ENCODE measurements around the gene WRAP53. TPM values are rescaled to one million over a fixed set of nuclear protein-coding genes. Genes with fewer than 3 reads are reported as not detected.

The WRAP53 gene
- total RNA-seq, 2 experiments from 2014 or later: 27.1 to 29.3 TPM

DNA sequence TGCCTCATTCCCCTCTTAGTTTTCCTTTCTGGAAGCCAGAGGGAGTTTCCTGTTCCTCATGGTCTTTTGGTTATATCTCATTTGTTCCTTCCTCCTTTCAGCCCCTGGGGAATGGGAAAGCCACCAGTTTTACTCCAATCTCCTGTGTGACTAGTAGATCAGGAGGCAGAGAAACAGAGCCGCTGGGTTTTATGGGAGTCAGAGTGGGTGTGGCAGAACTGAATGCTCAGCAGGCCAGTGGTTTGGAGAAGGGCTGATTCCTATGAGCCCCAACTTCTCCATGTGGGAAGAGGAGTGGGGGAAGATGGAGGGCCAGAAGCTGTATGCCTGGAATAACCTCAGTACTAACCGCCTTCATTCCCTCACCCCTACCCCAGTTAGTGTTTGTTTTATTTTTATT is 33.3 kb downstream of the WRAP53 start:
- H3K4me1 Mint-ChIP-seq (ENCODE audit: low read depth): peaks cover 27% of the 10 kb centered on the region
- H3K27ac Mint-ChIP-seq: no peak overlapping the region
- ChIA-PET CTCF (interaction anchor here (0.5 kb wide), 1 partner anchor 310 kb away, joined by 4 read pairs; no protein-coding TSS in a partner anchor), POLR2A (interaction anchor here (0.8 kb wide), 1 partner anchor 14 kb away, joined by 3 read pairs; no protein-coding TSS in a partner anchor)
- peaks cover 42% of the 10 kb centered on the region for H3K27me3 Mint-ChIP-seq (ENCODE audit: low read depth)
- DNase-seq: no peak
- no peaks in the 10 kb centered on the region for H3K36me3 Mint-ChIP-seq (ENCODE audit: low read depth)
- H3K9me3 Mint-ChIP-seq (ENCODE audit: insufficient read depth): no peaks in the 10 kb centered on the region
- H3K4me3 Mint-ChIP-seq: no peak overlapping the region
- no peak for ATAC-seq

DNA sequence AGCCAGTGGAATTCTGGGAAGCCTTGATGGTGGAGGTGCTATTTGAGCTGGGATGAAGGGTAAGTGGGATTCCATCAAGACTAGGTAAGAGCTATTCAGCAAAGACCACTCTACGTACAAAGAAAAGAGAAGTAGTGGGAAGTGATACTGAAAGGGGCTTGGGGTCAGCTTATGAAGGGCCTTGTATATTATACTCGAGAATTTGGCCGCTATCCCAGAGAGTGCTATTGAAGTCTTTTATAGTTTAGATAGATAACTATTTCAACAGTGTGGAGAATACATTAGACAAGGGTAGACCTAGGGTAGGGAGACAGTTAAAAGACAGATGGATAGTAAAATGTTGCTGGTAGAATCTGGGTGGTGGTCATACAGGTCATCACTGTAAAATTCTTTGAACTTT is 39.6 kb downstream of the WRAP53 start:
- Mint-ChIP-seq H3K9me3 (ENCODE audit: insufficient read depth) (no peaks in the 10 kb centered on the region), H3K27ac (no peak overlapping the region), H3K4me3 (no peak overlapping the region), H3K36me3 (ENCODE audit: low read depth) (no peaks in the 10 kb centered on the region), H3K27me3 (ENCODE audit: low read depth) (peaks cover 22% of the 10 kb centered on the region), H3K4me1 (ENCODE audit: low read depth) (no peaks in the 10 kb centered on the region)
- ATAC-seq (no peak), DNase-seq (no peak)
- ChIA-PET CTCF (no interaction called here), POLR2A (no interaction called here)

DNA sequence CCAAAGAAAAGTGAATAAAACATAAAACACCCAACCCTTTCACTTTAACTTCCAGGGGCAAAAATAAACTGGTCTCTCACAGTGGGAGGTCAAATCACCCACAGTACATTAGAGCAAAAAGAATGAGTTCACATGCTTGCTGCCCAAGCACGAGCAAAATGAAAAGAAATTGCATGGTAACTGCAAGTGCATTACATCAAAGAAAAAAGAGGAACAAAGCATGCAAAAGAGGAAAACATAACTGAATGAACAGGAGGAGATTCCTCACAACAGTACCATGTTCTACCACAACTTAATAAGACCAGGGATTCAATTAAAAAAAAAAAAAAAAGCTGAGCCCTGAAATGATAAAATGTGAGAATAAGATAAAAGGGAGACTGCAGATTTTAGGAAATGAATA is 41.5 kb downstream of the WRAP53 start:
- Mint-ChIP-seq H3K27ac (no peak overlapping the region), H3K9me3 (ENCODE audit: insufficient read depth) (no peaks in the 10 kb centered on the region), H3K4me3 (no peak overlapping the region), H3K36me3 (ENCODE audit: low read depth) (no peaks in the 10 kb centered on the region), H3K27me3 (ENCODE audit: low read depth) (peaks cover 26% of the 10 kb centered on the region), H3K4me1 (ENCODE audit: low read depth) (no peaks in the 10 kb centered on the region)
- ATAC-seq (no peak), DNase-seq (no peak)
- CTCF ChIA-PET: interaction anchor here (0.8 to 1.9 kb wide), 2 partner anchors 13 to 272 kb away, joined by 3 to 13 read pairs; no protein-coding TSS in a partner anchor
- POLR2A ChIA-PET: no interaction called here

DNA sequence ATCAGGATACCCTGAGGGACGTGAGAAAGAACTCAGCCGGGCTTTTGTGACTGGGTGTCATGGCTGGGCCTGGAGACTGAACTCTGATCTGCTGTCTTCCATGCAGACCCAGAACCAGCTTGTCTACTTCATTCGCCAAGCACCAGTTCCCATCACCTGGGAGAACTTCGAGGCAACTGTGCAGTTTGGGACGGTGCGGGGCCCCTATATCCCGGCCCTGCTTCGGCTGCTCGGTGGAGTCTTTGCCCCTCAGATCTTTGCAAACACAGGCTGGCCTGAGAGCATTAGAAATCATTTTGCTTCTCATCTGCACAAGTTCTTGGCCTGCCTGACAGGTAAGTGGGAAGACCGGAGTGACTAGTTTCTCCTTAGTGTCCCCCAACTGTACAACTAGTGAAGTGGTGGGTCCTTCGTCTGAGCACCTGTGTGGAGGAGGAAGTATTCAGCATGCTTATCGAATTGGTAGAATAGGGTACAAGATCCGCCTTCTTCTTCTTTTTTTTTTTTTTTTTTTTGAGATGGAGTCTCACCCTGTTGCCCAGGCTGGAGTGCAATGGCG is 44.8 kb downstream of the WRAP53 start:
- no peaks in the 10 kb centered on the region for H3K36me3 Mint-ChIP-seq (ENCODE audit: low read depth)
- ATAC-seq (no peak), DNase-seq (no peak)
- H3K4me1 Mint-ChIP-seq (ENCODE audit: low read depth): no peaks in the 10 kb centered on the region
- ChIA-PET CTCF (no interaction called here), POLR2A (no interaction called here)
- no peaks in the 10 kb centered on the region for H3K9me3 Mint-ChIP-seq (ENCODE audit: insufficient read depth)
- H3K4me3 Mint-ChIP-seq: no peak overlapping the region
- H3K27ac Mint-ChIP-seq: no peak overlapping the region
- H3K27me3 Mint-ChIP-seq (ENCODE audit: low read depth): peaks cover 29% of the 10 kb centered on the region

DNA sequence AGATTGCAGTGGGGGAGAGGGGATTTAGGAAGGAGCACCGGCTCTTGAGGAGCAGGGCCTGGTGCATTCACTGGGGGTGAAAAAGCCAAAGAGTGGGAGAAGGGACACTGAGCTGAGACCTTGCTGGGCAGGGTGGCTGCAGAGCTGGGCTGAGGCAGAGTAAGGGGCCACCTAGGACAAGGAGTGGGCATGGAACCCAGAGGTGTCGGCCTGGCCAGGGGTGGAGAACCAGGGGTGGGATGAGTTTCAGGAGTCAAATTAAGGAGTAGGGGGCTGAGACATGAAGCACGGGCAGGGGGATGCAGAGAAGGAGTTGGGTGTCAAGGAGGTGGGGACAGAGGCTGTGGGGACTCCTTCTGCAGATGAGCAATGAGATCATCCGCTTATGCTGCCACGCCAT is 49.3 kb downstream of the WRAP53 start:
- Mint-ChIP-seq H3K36me3 (ENCODE audit: low read depth) (no peaks in the 10 kb centered on the region), H3K4me3 (no peak overlapping the region), H3K9me3 (ENCODE audit: insufficient read depth) (no peaks in the 10 kb centered on the region), H3K27ac (no peak overlapping the region), H3K27me3 (ENCODE audit: low read depth) (peaks cover 21% of the 10 kb centered on the region), H3K4me1 (ENCODE audit: low read depth) (no peaks in the 10 kb centered on the region)
- DNase-seq (no peak), ATAC-seq (no peak)
- POLR2A ChIA-PET: no interaction called here
- CTCF ChIA-PET: no interaction called here

DNA sequence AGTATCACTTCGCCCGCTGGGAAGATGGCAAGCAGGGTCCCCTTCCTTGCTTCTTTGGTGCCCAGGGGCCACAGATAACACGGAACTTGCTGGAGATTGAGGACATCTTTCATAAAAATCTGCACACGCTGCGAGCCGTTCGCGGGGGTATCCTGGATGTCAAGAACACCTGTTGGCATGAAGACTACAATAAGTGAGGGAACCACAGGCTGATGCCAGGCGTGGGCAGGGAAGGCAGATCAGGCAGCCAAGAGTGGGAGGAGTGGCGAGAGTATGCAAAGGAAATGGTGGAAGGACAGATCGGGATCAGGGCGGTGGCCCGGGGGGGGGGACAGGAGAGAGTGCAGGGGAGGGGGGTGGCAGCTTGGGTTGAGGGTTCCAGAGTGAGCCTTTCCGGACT is 51.5 kb downstream of the WRAP53 start:
- no peak overlapping the region for H3K27ac Mint-ChIP-seq
- CTCF ChIA-PET: no interaction called here
- POLR2A ChIA-PET: no interaction called here
- H3K4me1 Mint-ChIP-seq (ENCODE audit: low read depth): no peaks in the 10 kb centered on the region
- H3K36me3 Mint-ChIP-seq (ENCODE audit: low read depth): no peaks in the 10 kb centered on the region
- no peak for ATAC-seq
- H3K27me3 Mint-ChIP-seq (ENCODE audit: low read depth): peaks cover 12% of the 10 kb centered on the region
- H3K9me3 Mint-ChIP-seq (ENCODE audit: insufficient read depth): no peaks in the 10 kb centered on the region
- DNase-seq: no peak
- H3K4me3 Mint-ChIP-seq: no peak overlapping the region

DNA sequence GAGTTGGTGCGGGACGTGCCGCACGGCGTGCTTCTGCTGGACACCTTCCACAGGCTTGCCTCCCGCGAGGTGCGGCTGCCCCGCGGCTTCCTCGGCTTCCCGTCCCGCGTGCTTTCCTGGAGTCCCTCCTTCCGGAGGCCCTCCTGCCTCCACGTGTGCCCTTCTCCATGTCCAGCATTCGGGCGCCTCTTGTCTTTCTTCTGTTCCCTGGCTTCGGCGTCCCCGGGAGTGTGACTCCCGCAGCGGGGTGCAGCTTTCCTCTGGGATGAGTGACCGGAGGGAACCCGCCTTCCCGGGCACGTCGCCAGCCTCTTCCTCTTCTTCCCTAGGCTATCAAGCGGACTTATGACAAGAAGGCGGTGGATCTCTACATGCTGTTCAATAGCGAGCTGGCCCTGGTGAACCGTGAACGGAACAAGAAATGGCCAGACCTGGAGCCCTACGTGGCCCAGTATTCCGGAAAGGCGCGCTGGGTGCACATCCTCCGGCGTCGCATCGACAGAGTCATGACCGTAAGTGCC is 52.3 kb downstream of the WRAP53 start:
- no peak for DNase-seq
- CTCF ChIA-PET: no interaction called here
- H3K4me3 Mint-ChIP-seq: no peak overlapping the region

DNA sequence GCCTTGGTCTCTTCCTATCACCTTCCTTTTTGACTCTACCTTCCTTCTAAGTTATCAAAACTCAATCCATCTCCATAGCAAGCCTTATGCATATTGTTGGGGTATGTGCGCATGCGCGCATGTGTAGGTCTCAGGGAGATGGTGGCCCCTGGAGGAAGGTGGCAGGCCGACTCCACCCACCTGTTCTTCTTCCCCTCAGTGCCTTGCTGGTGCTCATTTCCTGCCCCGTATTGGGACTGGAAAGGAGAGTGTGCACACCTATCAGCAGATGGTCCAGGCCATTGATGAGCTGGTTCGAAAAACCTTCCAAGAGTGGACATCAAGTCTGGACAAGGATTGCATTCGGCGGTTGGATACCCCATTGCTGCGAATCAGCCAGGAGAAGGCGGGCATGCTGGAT is 54.5 kb downstream of the WRAP53 start:
- no peak for DNase-seq
- no peaks in the 10 kb centered on the region for H3K36me3 Mint-ChIP-seq (ENCODE audit: low read depth)
- H3K27ac Mint-ChIP-seq: no peak overlapping the region
- POLR2A ChIA-PET: no interaction called here
- H3K4me3 Mint-ChIP-seq: no peak overlapping the region
- H3K4me1 Mint-ChIP-seq (ENCODE audit: low read depth): no peaks in the 10 kb centered on the region
- CTCF ChIA-PET: interaction anchor here (0.8 to 3.2 kb wide), 21 partner anchors 8 to 299 kb away, joined by 3 to 19 read pairs (median 5); partner anchors contain the start of gene NAA38
- ATAC-seq: no peak
- H3K27me3 Mint-ChIP-seq (ENCODE audit: low read depth): peaks cover 14% of the 10 kb centered on the region
- no peaks in the 10 kb centered on the region for H3K9me3 Mint-ChIP-seq (ENCODE audit: insufficient read depth)

More for the DNA sequence above, 52.3 kb downstream of the WRAP53 start:
- Mint-ChIP-seq H3K4me1 (ENCODE audit: low read depth) (no peaks in the 10 kb centered on the region), H3K27ac (no peak overlapping the region), H3K27me3 (ENCODE audit: low read depth) (peaks cover 12% of the 10 kb centered on the region), H3K9me3 (ENCODE audit: insufficient read depth) (no peaks in the 10 kb centered on the region), H3K36me3 (ENCODE audit: low read depth) (no peaks in the 10 kb centered on the region)
- ATAC-seq: no peak
- POLR2A ChIA-PET: no interaction called here

DNA sequence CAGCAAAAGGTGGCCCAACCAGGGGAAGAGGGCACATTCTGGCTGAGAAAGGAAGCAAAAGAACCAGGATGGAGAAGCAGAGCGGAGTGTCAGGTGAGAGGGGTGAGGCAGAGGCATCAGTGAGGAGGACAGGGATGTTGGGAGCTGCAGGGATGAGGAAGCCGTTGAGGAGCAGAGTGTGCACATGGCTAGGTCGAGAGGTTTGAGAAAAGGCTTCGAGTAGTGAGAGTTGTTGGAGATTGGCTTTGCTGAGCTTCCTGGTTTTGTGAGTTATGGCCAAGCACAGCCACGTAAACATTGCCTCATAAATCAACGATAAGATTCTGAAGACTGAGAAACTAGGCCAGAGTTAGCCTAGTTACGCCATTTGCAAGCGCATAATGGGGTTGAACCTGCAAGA is 56.1 kb downstream of the WRAP53 start:
- ChIA-PET CTCF (interaction anchor here (0.9 to 3.2 kb wide), 16 partner anchors 9 to 297 kb away, joined by 3 to 19 read pairs (median 6); partner anchors contain the start of genes NAA38 and WRAP53), POLR2A (no interaction called here)
- H3K27me3 Mint-ChIP-seq (ENCODE audit: low read depth): peaks cover 15% of the 10 kb centered on the region
- H3K36me3 Mint-ChIP-seq (ENCODE audit: low read depth): no peaks in the 10 kb centered on the region
- no peak overlapping the region for H3K27ac Mint-ChIP-seq
- H3K4me1 Mint-ChIP-seq (ENCODE audit: low read depth): no peaks in the 10 kb centered on the region
- no peaks in the 10 kb centered on the region for H3K9me3 Mint-ChIP-seq (ENCODE audit: insufficient read depth)
- ATAC-seq: no peak
- H3K4me3 Mint-ChIP-seq: no peak overlapping the region
- no peak for DNase-seq

DNA sequence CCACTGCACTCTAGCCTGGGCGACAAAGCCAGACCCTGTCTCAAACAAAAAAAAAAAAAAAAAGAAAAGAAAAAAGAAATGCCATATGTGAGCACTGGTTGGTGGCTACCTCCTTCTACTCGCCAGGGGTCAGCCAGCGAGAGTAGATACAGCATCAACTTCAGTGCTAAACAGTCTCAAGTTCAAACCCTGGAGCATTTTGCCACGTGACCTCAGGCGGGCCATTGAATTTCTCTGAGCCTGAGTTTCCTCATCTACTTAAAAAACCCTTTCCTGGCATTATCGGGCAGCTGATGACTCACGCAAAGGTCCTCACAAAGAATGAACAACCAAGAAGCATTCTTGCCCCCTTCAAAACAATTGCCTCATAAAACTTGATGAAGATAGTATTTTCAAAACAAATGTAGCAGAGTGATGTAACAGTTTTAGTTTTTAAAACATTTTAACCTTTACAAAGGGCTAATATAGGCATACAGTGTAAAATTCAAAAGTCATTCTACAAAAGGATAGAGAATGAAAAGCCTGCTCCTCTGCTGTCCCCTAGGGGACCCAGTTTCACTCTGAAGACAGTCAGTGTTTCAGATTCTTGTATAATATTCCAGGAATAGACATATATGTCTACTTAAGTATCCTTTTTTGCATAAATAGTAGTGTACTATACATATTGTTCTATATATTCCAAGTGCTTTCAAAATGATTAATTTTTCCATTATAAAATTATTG is 57.6 kb downstream of the WRAP53 start:
- Mint-ChIP-seq H3K4me1 (ENCODE audit: low read depth) (no peaks in the 10 kb centered on the region), H3K36me3 (ENCODE audit: low read depth) (no peaks in the 10 kb centered on the region), H3K27ac (no peak overlapping the region), H3K4me3 (no peak overlapping the region), H3K9me3 (ENCODE audit: insufficient read depth) (no peaks in the 10 kb centered on the region), H3K27me3 (ENCODE audit: low read depth) (peaks cover 11% of the 10 kb centered on the region)
- DNase-seq (no peak), ATAC-seq (no peak)
- ChIA-PET CTCF (no interaction called here), POLR2A (no interaction called here)

DNA sequence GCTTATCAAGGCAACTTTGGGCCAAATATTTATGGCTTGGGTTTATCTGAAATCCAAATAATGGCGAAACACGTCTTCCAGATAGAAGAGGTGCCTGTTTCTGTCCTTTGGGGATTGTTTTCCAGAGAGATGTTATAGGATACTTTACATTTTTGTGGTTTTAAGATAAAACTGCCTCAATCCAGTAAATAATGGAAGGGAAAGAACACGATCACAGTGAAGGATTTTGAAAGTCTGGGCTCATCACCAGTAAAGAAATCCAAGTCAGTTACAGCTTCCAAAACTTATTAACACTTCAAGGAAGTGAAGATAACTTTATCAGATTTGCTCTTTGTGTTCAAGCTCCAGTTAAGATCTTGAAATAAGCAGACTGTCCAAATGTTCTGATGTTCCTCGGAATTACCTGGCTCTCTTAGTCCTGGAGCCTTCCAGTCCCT is 59.4 kb downstream of the WRAP53 start:
- ChIA-PET POLR2A (no interaction called here), CTCF (interaction anchor here (0.7 to 1.5 kb wide), 3 partner anchors 87 to 314 kb away, joined by 3 to 6 read pairs (median 5); no protein-coding TSS in a partner anchor)
- H3K36me3 Mint-ChIP-seq (ENCODE audit: low read depth): no peaks in the 10 kb centered on the region
- DNase-seq: no peak
- no peaks in the 10 kb centered on the region for H3K4me1 Mint-ChIP-seq (ENCODE audit: low read depth)
- H3K4me3 Mint-ChIP-seq: no peak overlapping the region
- no peaks in the 10 kb centered on the region for H3K9me3 Mint-ChIP-seq (ENCODE audit: insufficient read depth)
- H3K27me3 Mint-ChIP-seq (ENCODE audit: low read depth): peaks cover 11% of the 10 kb centered on the region
- H3K27ac Mint-ChIP-seq: no peak overlapping the region
- ATAC-seq: no peak

DNA sequence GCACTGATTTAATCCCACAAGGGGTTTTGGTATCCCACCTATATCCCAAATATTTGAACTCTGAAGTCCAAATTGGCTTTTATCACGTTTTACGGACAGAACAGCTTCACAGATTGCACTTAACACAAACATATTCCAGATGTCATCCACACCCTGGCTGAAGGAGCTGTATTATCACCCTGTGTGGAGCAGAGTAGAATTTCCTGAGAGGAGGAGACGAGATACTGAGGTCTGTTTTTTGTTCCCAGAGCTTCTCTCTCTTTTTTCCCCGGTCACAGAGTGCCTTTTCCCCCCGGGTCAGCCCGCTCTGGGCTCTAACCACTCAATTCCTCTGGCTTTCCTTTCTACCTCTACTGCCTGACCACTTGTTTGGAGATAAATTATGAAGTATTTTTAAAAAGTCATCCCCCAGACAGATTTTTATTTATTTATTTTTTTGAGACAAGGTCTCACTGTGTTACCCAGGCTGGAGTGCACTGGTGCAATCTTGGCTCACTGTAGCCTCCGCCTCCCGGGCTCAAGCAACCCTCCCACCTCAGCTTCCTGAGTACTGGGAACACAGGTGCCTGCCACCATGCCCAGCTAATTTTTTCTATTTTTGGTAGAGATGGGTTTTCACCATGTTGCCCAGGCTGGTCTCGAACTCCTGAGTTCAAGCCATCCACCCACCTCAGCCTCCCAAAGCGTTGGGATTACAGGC is 59.9 kb downstream of the WRAP53 start:
- Mint-ChIP-seq H3K27ac (no peak overlapping the region), H3K36me3 (ENCODE audit: low read depth) (no peaks in the 10 kb centered on the region), H3K4me3 (no peak overlapping the region), H3K27me3 (ENCODE audit: low read depth) (peaks cover 11% of the 10 kb centered on the region), H3K9me3 (ENCODE audit: insufficient read depth) (no peaks in the 10 kb centered on the region), H3K4me1 (ENCODE audit: low read depth) (no peaks in the 10 kb centered on the region)
- DNase-seq (no peak), ATAC-seq (no peak)
- ChIA-PET CTCF (interaction anchor here (0.7 to 1.5 kb wide), 4 partner anchors 34 to 313 kb away, joined by 3 to 6 read pairs (median 4); no protein-coding TSS in a partner anchor), POLR2A (no interaction called here)
